SJSA1 (cell line): Measurements from ENCODE around the gene MAPK8IP1. TPM values are rescaled to one million over a fixed set of nuclear protein-coding genes. Genes with fewer than 3 reads are reported as not detected.
A peak's percentile ranks its signal among the peaks of the same experiment; 100 is the strongest.

ENCODE experiments used
- DNase-seq, 2 experiments: peaks; one replicate each; pipeline ENCODE4 v3.0.0-alpha.2; 2015 to 2020; ENCODE audit warnings: low spot score in 2 of 2, low read depth in 1 of 2
- H3K27ac ChIP-seq: fragments of 250-450 bp; sonication (Bioruptor Pico); 2 replicates; pipeline ENCODE4 v1.5.1; 2020; ENCODE audit warnings: mild to moderate bottlenecking, moderate library complexity
- H3K27me3 ChIP-seq: fragments of 250-450 bp; sonication (Bioruptor Pico); replicated peaks from 2 replicates; pipeline ENCODE4 v1.5.1; 2020; ENCODE audit warnings: mild to moderate bottlenecking, moderate library complexity
- H3K36me3 ChIP-seq: fragments of 250-450 bp; sonication (Bioruptor Pico); 2 replicates; pipeline ENCODE4 v1.5.1; 2020; ENCODE audit warnings: mild to moderate bottlenecking
- H3K4me1 ChIP-seq: fragments of 250-450 bp; sonication (Bioruptor Pico); replicated peaks from 2 replicates; pipeline ENCODE4 v1.6.1; 2021; ENCODE audit warnings: mild to moderate bottlenecking
- H3K4me3 ChIP-seq: fragments of 250-450 bp; sonication (Bioruptor Pico); 2 replicates; pipeline ENCODE4 v1.5.1; 2020; ENCODE audit warnings: mild to moderate bottlenecking
- H3K9me3 ChIP-seq: fragments of 250-450 bp; sonication (Bioruptor Pico); replicated peaks from 2 replicates; pipeline ENCODE4 v1.5.1; 2020; ENCODE audit warnings: mild to moderate bottlenecking
- total RNA-seq: library from RNA; depleted of rRNA; stranded (reverse); fragments of >200 nt; shearing (Covaris generic); gene quantifications from 2 replicates; pipeline ENCODE4 v1.2.3, GENCODE V29; 2014

MAPK8IP1 gene
- total RNA-seq, 1 experiment from 2014 or later = 4.3 TPM

DNA sequence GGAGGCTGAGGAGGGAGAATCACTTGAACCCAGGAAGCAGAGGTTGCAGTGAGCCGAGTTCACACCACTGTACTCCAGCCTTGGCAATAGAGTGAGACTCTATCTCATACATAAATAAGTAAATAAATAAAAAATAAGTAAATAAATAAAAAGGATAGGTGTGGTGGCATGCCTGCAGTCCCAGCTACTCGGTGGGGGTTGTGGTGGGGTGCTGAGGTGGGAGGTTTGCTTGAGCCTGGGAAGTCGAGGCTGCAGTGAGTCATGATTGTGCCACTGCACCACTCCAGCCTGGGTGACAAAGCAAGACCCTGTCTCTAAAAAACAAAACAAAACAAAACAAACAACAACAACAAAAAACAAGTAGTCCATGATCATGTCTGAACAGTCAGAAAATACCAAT lies 40.1 kb downstream of the MAPK8IP1 start:
- peaks cover 13% of the 10 kb centered on the region for H3K4me1 ChIP-seq
- no peak for DNase-seq
- H3K9me3 ChIP-seq = peaks cover 5% of the 10 kb centered on the region
- H3K27me3 ChIP-seq = peaks cover 34% of the 10 kb centered on the region
- H3K4me3 ChIP-seq = no peak overlapping the region
- no peak overlapping the region for H3K27ac ChIP-seq
- H3K36me3 ChIP-seq = no peaks in the 10 kb centered on the region

DNA sequence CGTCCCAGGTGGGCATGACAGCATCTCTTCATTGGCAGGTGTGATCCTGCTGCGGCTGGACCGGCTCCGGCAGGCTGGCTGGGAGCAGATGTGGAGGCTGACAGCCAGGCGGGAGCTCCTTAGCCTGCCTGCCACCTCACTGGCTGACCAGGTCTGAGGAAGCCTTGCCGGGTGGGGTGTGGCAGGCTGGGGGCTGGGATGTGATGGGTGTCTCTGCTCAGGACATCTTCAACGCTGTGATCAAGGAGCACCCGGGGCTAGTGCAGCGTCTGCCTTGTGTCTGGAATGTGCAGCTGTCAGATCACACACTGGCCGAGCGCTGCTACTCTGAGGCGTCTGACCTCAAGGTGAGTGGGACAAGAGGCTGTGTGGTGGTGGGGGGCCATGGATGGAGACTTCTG lies 40.5 kb downstream of the MAPK8IP1 start:
- peaks cover 34% of the 10 kb centered on the region for H3K27me3 ChIP-seq
- no peak overlapping the region for H3K27ac ChIP-seq
- DNase-seq = peak in 1 of 2 experiments; percentile 44
- H3K36me3 ChIP-seq = no peaks in the 10 kb centered on the region
- peaks cover 5% of the 10 kb centered on the region for H3K9me3 ChIP-seq
- peaks cover 13% of the 10 kb centered on the region for H3K4me1 ChIP-seq
- no peak overlapping the region for H3K4me3 ChIP-seq

DNA sequence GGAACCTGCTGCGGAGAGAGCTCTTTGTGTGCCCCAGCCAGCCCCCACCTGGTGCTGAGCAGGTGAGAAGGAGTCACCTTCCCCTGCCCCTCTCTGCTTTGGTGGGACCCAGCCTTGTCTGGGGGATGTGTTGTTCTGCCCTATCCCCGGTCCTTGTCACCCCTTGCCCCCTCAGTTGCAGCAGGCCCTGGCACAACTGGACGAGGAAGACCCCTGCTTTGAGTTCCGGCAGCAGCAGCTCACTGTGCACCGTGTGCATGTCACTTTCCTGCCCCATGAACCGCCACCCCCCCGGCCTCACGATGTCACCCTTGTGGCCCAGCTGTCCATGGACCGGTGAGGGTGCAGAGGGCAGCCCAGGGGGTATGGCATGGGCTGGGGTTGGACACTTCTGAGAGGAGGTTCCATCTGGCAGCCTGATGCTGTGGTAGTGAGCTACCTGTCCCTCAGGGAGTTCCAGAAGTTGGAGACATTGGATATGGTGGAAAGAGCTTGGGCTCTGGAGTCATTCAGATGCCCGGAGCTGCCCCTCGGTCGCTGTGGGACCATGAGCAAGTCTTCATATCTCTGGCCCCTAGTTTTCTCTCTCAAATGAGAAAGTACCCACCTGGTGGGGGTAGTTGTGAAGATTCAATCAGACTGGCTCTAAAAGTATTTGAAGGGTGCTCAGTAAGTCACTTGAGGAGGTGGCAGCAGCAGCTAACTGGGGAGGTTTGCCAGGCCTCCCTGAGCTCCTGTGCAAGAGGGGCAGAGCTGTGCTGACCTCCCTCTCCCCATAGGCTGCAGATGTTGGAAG lies 41.3 kb downstream of the MAPK8IP1 start:
- peak in 1 of 2 experiments; percentile 49 for DNase-seq
- no peak overlapping the region for H3K27ac ChIP-seq

DNA sequence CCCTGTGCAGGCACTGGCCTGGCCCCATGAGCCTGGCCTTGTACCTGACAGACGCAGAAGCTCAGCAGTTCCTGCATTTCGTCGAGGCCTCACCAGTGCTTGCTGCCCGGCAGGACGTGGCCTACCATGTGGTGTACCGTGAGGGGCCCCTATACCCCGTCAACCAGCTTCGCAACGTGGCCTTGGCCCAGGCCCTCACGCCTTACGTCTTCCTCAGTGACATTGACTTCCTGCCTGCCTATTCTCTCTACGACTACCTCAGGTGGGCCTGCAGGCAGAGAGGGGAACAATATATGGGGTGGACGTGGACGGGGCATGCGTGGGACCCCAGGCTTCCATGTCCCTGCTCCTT lies 41.9 kb downstream of the MAPK8IP1 start:
- H3K9me3 ChIP-seq = peaks cover 5% of the 10 kb centered on the region
- H3K27me3 ChIP-seq = peaks cover 26% of the 10 kb centered on the region
- H3K4me1 ChIP-seq = peaks cover 10% of the 10 kb centered on the region

More for the DNA sequence above, 41.3 kb downstream of the MAPK8IP1 start:
- Histone ChIP-seq H3K4me3 (no peak overlapping the region), H3K27me3 (peaks cover 32% of the 10 kb centered on the region), H3K36me3 (peaks cover 3% of the 10 kb centered on the region; the same call in 1 of the 2 replicates), H3K9me3 (peaks cover 5% of the 10 kb centered on the region), H3K4me1 (peaks cover 13% of the 10 kb centered on the region)

DNA sequence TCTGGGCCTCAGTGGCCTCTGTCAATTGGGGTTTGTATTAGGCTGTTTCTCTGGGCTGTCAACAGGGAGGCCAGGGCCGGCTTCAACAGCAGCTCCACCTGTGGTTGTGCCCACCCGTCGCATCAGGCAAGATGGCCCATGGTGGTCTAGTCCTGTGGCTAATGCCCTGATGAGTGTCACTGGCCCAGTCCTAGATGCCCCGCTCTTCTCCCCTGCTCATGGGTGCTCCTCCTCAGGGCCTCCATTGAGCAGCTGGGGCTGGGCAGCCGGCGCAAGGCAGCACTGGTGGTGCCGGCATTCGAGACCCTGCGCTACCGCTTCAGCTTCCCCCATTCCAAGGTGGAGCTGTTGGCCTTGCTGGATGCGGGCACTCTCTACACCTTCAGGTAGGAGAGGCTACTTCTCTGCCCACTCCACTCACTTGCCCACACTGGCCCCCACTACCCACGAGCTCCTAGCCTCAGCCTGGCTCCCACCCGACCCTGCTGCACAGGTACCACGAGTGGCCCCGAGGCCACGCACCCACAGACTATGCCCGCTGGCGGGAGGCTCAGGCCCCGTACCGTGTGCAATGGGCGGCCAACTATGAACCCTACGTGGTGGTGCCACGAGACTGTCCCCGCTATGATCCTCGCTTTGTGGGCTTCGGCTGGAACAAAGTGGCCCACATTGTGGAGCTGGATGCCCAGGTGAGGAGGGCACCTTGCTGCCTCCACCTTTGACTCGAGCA lies 42.4 kb downstream of the MAPK8IP1 start:
- Histone ChIP-seq H3K4me3 (no peak overlapping the region), H3K27ac (no peak overlapping the region), H3K27me3 (peaks cover 21% of the 10 kb centered on the region), H3K4me1 (peaks cover 5% of the 10 kb centered on the region), H3K9me3 (peaks cover 5% of the 10 kb centered on the region), H3K36me3 (peaks cover 7% of the 10 kb centered on the region; the same call in 1 of the 2 replicates)
- peak in 1 of 2 experiments; percentile 44 for DNase-seq

More for the DNA sequence above, 41.9 kb downstream of the MAPK8IP1 start:
- H3K36me3 ChIP-seq = peaks cover 7% of the 10 kb centered on the region; the same call in 1 of the 2 replicates
- H3K27ac ChIP-seq = no peak overlapping the region
- H3K4me3 ChIP-seq = no peak overlapping the region
- DNase-seq = peak in 1 of 2 experiments; percentile 42

DNA sequence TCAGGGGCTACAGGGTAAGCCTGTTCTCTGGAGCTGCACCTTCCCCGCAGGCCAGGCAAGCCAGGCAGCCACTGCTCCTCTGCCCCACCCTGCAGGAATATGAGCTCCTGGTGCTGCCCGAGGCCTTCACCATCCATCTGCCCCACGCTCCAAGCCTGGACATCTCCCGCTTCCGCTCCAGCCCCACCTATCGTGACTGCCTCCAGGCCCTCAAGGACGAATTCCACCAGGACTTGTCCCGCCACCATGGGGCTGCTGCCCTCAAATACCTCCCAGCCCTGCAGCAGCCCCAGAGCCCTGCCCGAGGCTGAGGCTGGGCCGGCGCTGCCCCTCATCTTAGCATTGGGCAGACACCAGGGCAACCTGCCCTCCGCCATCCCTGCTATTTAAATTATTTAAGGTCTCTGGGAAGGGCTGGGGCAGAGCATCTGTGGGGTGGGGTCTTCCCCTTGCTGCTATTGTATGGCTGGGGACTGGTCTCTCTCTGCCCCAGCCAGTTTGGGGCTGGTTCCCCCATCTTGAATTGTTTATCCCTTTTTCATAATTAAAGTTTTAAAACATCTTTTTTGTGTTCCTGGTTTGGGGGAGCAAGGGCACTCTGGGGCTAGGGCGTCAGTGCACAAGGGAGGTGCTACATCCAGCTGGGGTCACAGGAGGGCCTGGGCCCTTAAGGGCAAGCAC lies 43.2 kb downstream of the MAPK8IP1 start:
- H3K4me3 ChIP-seq = no peak overlapping the region
- no peak overlapping the region for H3K27ac ChIP-seq
- H3K36me3 ChIP-seq = peaks cover 11% of the 10 kb centered on the region; the same call in 1 of the 2 replicates
- no peak for DNase-seq
- H3K4me1 ChIP-seq = no peaks in the 10 kb centered on the region
- H3K27me3 ChIP-seq = peaks cover 13% of the 10 kb centered on the region
- H3K9me3 ChIP-seq = no peaks in the 10 kb centered on the region

DNA sequence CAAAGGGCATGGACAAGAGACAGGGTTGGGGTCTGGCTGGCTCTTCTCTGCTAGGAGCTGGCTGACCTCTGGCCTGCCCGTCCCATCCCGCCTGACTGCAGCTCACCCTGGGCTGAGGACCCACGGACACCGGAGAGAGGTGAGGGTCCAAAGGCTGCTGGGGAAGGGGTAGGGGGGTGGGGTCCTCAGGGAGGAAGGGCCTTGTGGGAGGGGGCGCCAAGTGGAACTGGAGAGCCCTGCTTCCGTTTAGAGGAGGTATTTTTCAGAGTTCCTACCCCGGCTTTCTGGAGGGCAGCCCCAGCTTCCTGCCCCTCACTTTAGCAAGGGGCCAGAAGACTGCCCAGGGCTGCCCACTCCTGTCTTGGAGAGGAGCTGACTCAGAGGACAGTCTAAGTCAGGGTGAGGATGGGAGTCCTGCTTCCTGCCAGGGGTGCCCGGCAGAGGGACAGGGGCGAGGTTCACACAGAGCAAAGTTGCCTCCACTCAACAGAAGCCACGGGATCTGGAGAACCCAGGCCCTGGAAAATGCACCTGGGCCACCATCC lies 44.1 kb downstream of the MAPK8IP1 start:
- no peaks in the 10 kb centered on the region for H3K9me3 ChIP-seq
- H3K27ac ChIP-seq = no peak overlapping the region
- H3K4me3 ChIP-seq = no peak overlapping the region
- no peaks in the 10 kb centered on the region for H3K4me1 ChIP-seq
- peaks cover 7% of the 10 kb centered on the region for H3K27me3 ChIP-seq
- peaks cover 11% of the 10 kb centered on the region; the same call in 1 of the 2 replicates for H3K36me3 ChIP-seq
- DNase-seq = no peak

DNA sequence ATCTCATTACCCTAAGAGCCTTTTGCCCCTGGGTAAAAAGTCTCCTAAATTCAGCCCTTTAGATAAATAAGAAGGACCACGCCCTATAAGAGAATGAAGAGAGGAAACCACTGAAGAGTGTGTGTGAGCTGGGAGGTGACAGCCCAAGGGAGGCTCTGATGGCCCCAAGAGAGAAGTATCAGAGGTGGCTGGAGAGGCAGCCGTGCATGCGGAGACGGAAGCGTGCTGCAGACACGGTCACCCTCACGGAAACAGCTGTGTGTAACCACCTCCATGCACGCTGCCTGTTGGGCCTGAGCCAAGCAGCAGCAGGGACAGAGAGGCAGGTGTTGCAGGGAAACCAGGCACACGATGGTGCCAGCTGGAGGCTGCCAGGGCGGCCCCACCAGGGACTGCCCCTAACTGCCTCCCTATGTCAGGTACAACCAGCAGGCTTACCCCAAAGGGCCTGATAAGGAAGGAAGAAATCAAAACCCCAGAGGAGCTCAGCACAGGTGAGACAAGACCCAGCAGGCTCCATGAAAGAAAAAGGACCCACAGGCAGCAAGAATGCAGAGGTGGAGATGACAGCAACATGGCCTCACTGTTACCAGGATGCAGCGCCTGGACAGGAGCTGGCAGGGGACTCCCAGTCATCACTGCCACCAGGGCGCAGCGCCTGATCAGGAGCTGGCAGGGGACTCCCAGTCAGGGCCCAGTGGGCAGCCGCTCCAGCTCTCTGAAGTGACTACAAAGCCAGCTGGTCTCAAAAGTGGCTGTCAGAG lies 44.8 kb downstream of the MAPK8IP1 start:
- Histone ChIP-seq H3K36me3 (peaks cover 17% of the 10 kb centered on the region; the same call in 1 of the 2 replicates), H3K4me3 (no peak overlapping the region), H3K9me3 (no peaks in the 10 kb centered on the region), H3K27me3 (peaks cover under 1% of the 10 kb centered on the region; the same call in 1 of the 2 replicates), H3K4me1 (no peaks in the 10 kb centered on the region), H3K27ac (no peak overlapping the region)
- DNase-seq = peak in 1 of 2 experiments; percentile 48

DNA sequence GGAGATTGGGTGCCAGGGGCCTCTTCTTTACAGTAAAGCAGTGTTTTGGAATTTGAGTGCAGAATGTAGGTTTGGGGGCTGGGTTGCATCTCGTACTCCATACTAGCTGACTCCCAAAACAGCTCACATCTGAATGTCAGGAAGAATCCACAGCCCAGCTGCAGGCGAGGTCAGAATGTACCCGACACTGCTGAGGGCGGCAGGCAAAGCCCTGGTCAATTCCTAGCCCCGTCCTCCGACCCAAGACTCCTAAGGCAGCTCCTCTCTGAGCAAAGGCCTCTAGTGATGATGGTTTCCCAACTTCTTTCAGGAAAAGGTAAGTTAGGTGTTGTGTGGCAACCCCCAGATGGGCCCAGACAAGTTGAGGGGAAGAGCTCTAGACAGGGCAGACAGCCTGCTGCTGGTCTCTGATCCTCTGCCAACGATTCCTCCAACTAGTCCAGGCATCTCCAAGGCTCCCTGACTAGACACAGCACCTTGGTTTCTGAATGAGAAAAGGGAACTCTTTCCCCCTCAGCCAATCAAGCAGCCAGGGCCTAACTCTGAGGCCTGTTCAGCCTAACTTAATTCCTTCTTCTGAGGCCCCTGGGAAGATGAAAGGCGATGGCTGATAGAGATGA lies 45.6 kb downstream of the MAPK8IP1 start:
- Histone ChIP-seq H3K36me3 (peaks cover 23% of the 10 kb centered on the region; the same call in 1 of the 2 replicates), H3K27me3 (no peaks in the 10 kb centered on the region; the same call in 1 of the 2 replicates), H3K4me3 (no peak overlapping the region), H3K9me3 (no peaks in the 10 kb centered on the region), H3K27ac (no peak overlapping the region), H3K4me1 (no peaks in the 10 kb centered on the region)
- no peak for DNase-seq

DNA sequence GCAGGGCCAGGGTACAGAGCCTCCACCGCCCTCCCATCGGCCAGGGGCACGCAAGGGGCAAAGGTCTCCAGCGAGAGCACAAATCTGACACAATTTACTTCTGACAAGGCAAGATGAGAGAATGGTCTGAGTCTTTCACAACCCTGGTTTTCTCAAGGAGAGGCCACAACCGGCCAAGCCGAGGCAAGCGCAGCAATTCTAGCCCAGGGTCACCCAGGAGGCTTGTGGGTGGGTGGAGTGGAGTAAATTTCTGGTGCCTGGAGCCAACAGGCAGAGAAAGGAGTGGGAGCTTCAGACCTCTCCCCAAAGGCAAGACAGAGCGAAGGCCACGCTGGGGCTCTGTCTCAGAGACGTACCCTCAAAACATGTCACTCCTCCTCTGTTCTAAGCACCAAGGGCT lies 46.3 kb downstream of the MAPK8IP1 start:
- DNase-seq = no peak
- Histone ChIP-seq H3K36me3 (peaks cover 23% of the 10 kb centered on the region; the same call in 1 of the 2 replicates), H3K4me3 (no peak overlapping the region), H3K27ac (no peak overlapping the region), H3K9me3 (no peaks in the 10 kb centered on the region), H3K4me1 (no peaks in the 10 kb centered on the region), H3K27me3 (no peaks in the 10 kb centered on the region)

DNA sequence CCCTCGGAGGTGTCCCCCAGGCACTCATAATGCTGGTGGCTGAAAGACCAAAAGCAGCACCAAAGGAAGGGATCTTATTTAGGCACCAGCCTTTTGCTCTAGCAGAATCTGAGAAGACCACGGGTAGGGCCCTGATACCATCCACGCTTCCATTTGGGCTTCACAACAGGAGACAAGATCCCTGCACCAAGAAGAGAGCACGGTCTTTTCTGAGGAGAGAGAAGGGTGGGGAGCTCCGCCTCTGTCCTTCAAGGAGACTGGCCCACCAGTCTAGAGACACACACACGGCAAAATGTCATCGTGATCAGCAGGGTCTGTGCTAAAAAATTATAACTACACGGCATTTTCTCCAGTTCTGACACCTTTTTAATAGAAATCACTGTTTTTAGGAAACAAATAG lies 46.8 kb downstream of the MAPK8IP1 start:
- H3K9me3 ChIP-seq = no peaks in the 10 kb centered on the region
- no peaks in the 10 kb centered on the region for H3K27me3 ChIP-seq
- no peaks in the 10 kb centered on the region for H3K4me1 ChIP-seq
- no peak overlapping the region for H3K4me3 ChIP-seq
- DNase-seq = peak in 1 of 2 experiments; percentile 28
- H3K27ac ChIP-seq = no peak overlapping the region
- H3K36me3 ChIP-seq = peaks cover 23% of the 10 kb centered on the region; the same call in 1 of the 2 replicates

DNA sequence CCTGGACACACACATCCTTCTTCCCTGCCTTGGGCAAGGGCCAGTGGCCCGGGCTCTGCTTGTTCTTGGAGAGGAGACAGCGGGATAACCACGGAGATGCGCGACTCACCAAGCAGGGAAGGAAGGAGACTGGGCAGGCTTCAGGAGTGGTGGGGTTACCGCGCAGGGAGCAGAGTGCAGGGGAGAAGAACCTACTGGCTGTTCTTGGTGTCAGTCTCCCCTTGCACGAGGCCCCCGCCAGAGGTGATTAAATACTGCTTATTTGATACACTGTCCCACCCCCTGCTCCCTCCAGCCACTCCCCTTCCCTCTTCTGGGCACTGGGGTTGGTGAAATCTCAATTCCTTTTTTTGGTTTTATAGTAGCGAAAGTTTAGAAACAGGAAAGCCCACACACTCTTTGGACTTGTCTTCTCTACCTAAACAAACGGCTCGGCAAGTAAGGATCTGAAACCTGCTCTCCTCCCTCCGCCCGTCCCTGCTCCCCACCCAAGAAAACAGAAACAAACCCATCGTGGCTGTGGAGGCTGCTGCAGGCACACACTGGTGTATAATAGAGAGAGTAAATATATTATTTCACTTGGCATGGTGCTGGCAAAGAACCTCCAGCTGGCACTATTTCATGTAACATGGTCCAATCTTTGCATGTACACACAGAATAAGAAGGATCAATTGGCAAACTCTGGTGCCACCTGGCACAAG lies 47.8 kb downstream of the MAPK8IP1 start:
- DNase-seq = no peak

More for the DNA sequence above, 47.8 kb downstream of the MAPK8IP1 start:
- Histone ChIP-seq H3K36me3 (peaks cover 23% of the 10 kb centered on the region; the same call in 1 of the 2 replicates), H3K4me1 (no peaks in the 10 kb centered on the region), H3K9me3 (no peaks in the 10 kb centered on the region), H3K27ac (no peak overlapping the region), H3K27me3 (no peaks in the 10 kb centered on the region), H3K4me3 (no peak overlapping the region)
